DMS153 treated with DMSO at 0.1 percent for 48 hours (cell line): Measurements from ENCODE around the gene ITGA2.

Source experiments
- DNase-seq: peaks from one replicate; lab custom pipeline; 2025; ENCODE audit not compliant: unreplicated experiment; lab: John Stamatoyannopoulos, UW

Gene ITGA2

GRCh38 chr5:53017794-53018391, 28.7 kb downstream of the ITGA2 start:
- no peak for DNase-seq

DNA sequence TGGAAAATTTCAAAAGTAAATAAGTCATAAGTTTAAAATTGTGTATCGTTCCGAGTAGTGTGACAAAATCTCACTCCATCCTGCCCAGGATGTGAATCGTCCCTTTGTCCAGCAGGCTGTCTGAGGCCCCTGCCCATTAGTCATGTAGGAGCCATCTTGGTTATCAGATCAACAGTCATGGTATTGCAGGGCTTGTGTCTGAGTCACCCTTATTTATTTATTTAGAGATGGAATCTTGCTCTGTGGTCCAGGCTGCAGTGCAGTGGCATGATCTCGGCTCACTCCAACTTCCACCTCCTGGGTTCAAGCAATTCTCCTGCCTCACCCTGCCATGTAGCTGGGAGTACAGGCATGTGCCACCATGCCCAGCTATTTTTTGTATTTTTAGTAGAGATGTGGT, 30.2 kb downstream of the ITGA2 start:
- DNase-seq = no peak

GRCh38 chr5:53022930-53023511, 33.9 kb downstream of the ITGA2 start:
- DNase-seq = no peak

- no peak for DNase-seq
Measured at GRCh38 chr5:53023969-53024368, 34.8 kb downstream of the ITGA2 start.

- no peak for DNase-seq
Measured at GRCh38 chr5:53024535-53024934, 35.4 kb downstream of the ITGA2 start.

DNA sequence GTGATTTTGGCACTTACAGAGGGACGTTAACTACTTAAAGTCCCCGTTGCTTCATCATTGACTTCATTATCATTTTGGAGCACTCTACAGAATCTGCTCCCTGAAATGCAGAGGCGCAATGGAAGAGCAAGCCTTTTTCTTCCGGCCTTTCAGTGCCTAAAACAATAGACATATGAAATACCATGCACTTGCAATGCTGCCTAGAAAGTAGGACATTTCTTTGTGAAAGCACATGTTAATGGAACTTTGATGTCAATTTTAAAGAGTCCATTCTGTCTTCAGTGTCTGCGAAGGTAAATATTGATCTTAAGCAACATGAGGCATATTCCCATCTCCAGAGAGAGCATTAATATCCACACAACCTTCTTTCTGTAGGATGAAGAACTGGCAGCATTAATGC, 36.3 kb downstream of the ITGA2 start:
- DNase-seq = no peak

DNA sequence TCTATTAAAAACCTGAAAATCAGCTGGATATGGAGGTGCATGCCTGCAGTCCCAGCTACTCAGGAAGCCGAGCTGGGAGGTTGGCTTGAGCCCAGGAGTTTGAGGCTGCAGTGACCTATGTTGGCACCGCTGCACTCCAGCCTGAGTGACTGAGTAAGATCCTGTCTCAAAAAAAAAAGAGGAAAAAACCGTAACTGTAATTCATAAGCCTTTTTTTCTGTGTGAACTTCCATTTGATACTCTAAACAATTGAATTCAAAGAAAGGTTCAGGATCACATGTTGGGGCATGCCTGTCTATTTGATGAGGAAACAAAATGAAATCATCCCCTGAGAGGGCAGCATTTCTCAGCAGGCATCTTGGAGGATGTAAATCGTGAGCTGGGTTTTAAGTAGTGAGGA, 38.8 kb downstream of the ITGA2 start:
- no peak for DNase-seq

DNA sequence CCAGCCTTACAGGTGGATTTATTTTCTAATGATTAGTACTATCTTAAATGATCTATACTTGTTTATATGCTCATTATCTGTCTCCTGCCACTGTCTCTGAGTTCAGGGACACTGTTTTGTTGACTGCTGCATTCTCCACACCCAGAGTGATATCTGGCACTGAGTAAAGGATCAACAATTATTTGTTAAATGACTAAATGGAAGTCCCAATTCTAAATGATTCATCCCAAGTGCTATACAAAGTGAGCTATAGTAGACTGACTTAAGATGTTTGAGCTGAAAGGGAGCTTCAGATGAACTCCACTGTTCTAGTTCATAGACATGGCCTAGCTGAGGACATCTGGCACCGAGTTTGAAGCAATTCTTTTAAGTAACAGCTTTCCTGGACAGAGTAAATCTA, 40.5 kb downstream of the ITGA2 start:
- no peak for DNase-seq

- no peak for DNase-seq
Measured at GRCh38 chr5:53030893-53031292, 41.7 kb downstream of the ITGA2 start.

GRCh38 chr5:53031695-53032096, 42.5 kb downstream of the ITGA2 start:
- DNase-seq = no peak

GRCh38 chr5:53032188-53032587, 43.0 kb downstream of the ITGA2 start:
- no peak for DNase-seq

DNA sequence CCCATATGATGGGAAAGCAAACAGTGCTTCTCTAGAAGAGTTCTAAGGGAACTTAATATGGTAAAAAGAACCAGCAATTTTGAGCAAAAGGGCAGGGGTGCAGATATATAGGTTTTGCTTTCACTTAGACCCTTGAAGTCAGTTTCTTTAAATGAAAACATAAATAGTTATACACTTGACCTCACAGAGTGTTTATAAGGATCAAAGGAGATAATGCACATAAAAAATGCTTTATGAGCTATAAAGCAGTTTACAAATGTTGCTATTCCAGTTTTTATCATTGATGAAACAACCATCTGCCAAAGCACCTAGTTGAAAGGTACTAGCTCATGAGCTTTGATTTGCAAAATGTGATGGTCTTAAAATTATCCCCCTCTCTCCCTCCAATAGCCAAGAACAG, 45.7 kb downstream of the ITGA2 start:
- no peak for DNase-seq

GRCh38 chr5:53035868-53036381, 46.8 kb downstream of the ITGA2 start:
- DNase-seq = no peak

DNA sequence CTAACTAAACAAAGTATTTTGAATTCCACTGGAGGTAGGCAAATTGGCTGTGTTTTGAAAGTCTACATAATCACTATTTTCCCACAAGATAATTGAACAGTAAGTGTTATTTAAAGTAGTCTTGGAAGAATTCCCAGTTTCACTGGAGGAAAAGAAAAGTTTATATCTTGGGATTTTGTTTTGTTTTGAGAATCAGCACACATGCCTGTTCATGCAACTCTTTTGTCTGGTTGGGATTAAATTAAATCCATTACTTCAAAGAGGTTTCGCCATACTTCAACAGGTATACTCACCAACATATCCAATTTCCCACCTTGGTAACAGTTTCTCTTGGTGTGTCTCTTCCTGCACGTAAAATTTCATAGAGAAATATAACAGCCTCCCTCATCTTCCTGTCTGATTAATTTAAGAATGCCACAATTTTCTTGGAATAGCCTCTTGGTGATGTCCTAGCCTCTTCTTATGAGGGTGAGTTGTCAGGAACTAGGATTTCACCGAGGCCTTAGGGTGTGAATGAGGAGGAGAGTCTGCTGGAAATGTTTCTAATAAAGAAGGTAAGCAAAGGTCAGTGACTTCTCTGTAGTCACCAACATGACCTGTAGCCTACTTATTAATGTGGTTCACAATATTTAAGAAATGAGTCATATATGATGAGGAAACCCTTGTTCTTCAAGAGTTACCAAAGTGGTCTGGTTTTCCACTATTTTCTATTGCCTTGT, 48.1 kb downstream of the ITGA2 start:
- DNase-seq = no peak

- no peak for DNase-seq
Measured at GRCh38 chr5:53038196-53038847, 49.2 kb downstream of the ITGA2 start.

DNA sequence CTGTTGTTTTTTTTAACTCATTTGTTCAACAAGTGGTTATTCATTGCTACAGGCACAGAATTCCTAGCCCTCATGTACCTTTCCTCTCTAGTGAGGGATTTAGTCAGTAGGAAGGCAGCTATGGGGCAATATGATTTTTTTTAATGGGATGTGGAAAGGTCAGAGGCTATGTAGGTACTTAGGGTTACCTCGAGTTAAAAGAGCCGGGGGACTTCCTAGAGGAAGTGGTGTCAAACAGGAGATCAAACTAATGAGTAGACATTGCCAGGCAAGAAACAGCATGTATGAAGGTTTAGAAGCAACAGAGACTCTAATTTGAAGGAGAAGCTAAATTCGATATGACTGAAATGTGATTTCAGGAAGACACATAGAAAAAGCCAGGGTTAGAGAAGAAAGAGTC, 50.7 kb downstream of the ITGA2 start:
- no peak for DNase-seq

DNA sequence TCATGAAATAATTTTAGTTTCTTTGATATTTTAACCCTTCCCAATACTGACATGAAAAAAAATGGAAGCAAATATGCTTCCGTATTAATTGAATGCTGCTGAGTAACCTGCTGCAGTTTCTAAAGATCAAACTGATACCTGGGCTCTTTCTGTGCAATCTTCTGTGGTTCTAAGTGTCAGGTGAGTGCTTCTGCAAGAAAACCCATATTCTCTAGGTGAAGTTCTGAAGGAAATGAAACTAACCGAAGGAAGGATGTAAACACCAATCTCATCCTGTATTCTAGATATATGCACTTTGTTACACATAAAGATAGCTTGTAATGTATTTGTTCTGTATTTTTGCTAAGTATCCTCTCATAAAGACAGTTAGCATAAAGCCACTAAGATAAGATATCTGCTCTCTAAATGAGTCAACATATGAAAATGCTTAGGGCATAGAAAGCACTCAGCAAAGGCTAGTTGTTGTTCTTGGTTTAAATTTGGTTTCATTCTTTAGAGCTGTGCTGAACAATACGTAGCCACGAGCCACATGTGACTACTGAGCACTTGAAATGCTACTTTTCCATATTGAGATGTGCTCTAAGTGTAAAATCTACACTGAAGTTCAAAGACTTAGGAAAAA, 52.0 kb downstream of the ITGA2 start:
- DNase-seq = no peak

DNA sequence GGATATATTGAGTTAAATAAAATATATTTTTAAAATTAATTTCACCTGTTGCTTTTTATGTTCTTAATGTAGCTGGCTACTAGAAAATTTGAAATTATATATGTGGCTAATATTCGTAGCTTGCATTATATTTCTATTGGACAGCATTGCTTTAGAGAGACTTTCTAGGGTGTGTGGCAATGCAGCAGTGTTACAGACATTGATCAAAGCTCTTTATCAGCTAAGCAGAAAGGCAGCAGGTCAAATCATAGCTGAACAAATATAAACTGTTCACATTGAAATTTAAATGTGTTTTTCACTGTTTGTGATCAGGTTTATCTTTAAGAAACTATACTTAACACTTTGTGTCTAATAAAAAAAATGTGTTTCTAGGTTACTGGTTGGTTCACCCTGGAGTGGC, 52.6 kb downstream of the ITGA2 start:
- no peak for DNase-seq

GRCh38 chr5:53045263-53045662, 56.1 kb downstream of the ITGA2 start:
- no peak for DNase-seq

- no peak for DNase-seq
Measured at GRCh38 chr5:53048248-53048647, 59.1 kb downstream of the ITGA2 start.

- DNase-seq = no peak
Measured at GRCh38 chr5:53052499-53052898, 63.3 kb downstream of the ITGA2 start.
